H1 (cell line): ENCODE measurements around the gene MIER2.

Experiments used
- CHD2 ChIP-seq: IDR thresholded peaks from 2 replicates; pipeline ENCODE4 v1.6.1; 2012; ENCODE audit warnings: low read length, improper control_type of control experiment
- HDAC6 ChIP-seq: IDR thresholded peaks from one replicate; pipeline ENCODE4 v1.7.1; 2012; ENCODE audit warnings: low read depth, mild to moderate bottlenecking, inconsistent platforms, low read length, moderate library complexity
- POLR2A ChIP-seq, 2 experiments: IDR thresholded peaks; 1 replicate in 1 of 2; 2 replicates in 1 of 2; pipeline ENCODE4 v1.6.1; 2011; ENCODE audit warnings: low read depth in 2 of 2, low read length in 2 of 2, mild to moderate bottlenecking in 2 of 2; ENCODE audit errors: control extremely low read depth in 1 of 2
- POLR2AphosphoS5 ChIP-seq: IDR thresholded peaks from 2 replicates; pipeline ENCODE4 v1.6.1; 2011; ENCODE audit warnings: low read depth, low read length
- TAF1 ChIP-seq: IDR thresholded peaks from 2 replicates; pipeline ENCODE4 v1.6.1; 2011; ENCODE audit warnings: mild to moderate bottlenecking, low read depth, low read length
- TF ChIP-seq, protein P1 (sequence below), 3 experiments: IDR thresholded peaks; 1 replicate in 2 of 3; 2 replicates in 1 of 3; pipeline versions ENCODE4 v1.5.1 to v1.6.1; 2011; ENCODE audit warnings: low read length in 3 of 3, mild to moderate bottlenecking in 3 of 3, inconsistent platforms in 2 of 3, low read depth in 1 of 3, moderate library complexity in 1 of 3; ENCODE audit not compliant: insufficient read depth in 1 of 3; ENCODE audit errors: control extremely low read depth in 1 of 3

DNA sequence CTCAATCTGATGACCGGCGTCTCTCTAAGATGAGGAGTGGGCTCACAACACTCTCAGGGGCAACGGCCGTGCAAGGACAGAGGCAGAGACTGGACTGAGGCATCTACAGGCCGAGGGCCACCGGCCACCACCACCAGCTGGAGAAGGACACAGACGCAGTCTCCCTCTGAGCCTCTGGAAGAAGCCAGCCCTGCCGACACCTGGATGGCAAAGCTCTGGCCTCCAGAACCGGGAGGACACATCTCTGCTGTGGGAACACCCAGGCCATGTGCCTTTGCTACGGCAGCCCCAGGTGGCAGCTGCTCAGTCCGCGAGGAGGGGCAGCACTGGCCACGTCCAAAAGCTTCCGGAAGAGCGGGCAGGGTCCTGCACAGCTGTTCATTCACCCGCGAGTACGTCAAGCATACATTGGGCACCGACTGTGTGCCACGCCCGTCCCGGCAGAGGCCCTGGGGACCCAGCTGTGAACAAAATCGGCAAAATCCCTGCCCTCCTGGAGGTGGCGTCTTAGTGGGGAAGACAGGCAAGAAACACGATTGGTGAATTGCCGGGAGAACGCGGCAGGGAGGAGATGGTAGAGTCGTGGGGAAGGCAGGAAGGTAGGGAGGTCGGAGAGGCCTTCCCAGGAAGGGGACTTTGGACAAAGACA, 47.3 kb upstream of the MIER2 start:
- no peak for TF ChIP-seq CHD2
- TF ChIP-seq, protein P1, sequence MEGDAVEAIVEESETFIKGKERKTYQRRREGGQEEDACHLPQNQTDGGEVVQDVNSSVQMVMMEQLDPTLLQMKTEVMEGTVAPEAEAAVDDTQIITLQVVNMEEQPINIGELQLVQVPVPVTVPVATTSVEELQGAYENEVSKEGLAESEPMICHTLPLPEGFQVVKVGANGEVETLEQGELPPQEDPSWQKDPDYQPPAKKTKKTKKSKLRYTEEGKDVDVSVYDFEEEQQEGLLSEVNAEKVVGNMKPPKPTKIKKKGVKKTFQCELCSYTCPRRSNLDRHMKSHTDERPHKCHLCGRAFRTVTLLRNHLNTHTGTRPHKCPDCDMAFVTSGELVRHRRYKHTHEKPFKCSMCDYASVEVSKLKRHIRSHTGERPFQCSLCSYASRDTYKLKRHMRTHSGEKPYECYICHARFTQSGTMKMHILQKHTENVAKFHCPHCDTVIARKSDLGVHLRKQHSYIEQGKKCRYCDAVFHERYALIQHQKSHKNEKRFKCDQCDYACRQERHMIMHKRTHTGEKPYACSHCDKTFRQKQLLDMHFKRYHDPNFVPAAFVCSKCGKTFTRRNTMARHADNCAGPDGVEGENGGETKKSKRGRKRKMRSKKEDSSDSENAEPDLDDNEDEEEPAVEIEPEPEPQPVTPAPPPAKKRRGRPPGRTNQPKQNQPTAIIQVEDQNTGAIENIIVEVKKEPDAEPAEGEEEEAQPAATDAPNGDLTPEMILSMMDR (IDR thresholded peaks at IDR 0.05; ENCODE audit: control extremely low read depth in 1 of 3, insufficient read depth in 1 of 3, low read depth in 1 of 3, low read length in 3 of 3): no peak
- no peak for TF ChIP-seq TAF1
- no peak for TF ChIP-seq POLR2A (IDR thresholded peaks at IDR 0.05; ENCODE audit: control extremely low read depth in 1 of 2, low read depth in 2 of 2, low read length in 2 of 2)
- TF ChIP-seq POLR2AphosphoS5: no peak
- no peak for TF ChIP-seq HDAC6
